ENCODE data around the gene XPR1. TPM values are rescaled to one million over a fixed set of nuclear protein-coding genes. Genes with fewer than 3 reads are reported as not detected.

Gene XPR1
- total RNA-seq, 1 donor from 2014 or later, result 46.7 TPM

GRCh38 chr1:180598333-180598974 is 33.4 kb upstream of the XPR1 start:
- no peaks in the 10 kb centered on the region for H3K36me3 Mint-ChIP-seq (ENCODE audit: low read depth)
- TF ChIP-seq, protein P1, sequence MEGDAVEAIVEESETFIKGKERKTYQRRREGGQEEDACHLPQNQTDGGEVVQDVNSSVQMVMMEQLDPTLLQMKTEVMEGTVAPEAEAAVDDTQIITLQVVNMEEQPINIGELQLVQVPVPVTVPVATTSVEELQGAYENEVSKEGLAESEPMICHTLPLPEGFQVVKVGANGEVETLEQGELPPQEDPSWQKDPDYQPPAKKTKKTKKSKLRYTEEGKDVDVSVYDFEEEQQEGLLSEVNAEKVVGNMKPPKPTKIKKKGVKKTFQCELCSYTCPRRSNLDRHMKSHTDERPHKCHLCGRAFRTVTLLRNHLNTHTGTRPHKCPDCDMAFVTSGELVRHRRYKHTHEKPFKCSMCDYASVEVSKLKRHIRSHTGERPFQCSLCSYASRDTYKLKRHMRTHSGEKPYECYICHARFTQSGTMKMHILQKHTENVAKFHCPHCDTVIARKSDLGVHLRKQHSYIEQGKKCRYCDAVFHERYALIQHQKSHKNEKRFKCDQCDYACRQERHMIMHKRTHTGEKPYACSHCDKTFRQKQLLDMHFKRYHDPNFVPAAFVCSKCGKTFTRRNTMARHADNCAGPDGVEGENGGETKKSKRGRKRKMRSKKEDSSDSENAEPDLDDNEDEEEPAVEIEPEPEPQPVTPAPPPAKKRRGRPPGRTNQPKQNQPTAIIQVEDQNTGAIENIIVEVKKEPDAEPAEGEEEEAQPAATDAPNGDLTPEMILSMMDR (conservative IDR thresholded peaks at IDR 0.05), result no peak
- no peak overlapping the region for H3K27ac Mint-ChIP-seq (ENCODE audit: unreplicated experiment)
- H3K27me3 Mint-ChIP-seq (ENCODE audit: low read depth), result no peaks in the 10 kb centered on the region
- H3K4me1 Mint-ChIP-seq, result peaks cover 27% of the 10 kb centered on the region
- no peak overlapping the region for H3K4me3 Mint-ChIP-seq
- no peaks in the 10 kb centered on the region for H3K9me3 Mint-ChIP-seq
- no peak for DNase-seq (ENCODE audit: low read depth, low spot score)

DNA sequence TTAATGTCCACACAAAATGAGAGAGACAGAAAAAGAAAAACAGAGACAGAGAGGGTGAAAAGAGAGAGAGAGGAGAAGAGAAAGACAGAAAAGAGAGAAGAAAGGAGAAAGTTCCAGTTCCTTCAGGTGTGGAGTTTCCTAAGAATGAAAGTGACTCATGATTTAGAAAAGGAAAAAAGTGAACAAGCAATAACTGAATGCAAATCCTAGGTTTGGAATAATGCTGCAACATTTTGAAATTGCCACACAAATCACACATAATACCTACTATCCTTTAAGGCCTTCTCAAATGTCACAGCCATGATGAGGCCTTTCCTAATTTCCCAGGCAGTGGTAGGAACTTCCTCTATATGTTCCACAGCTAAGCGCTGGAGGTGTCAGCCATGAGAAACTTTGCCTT is 31.5 kb upstream of the XPR1 start:
- Mint-ChIP-seq H3K36me3 (ENCODE audit: low read depth) (no peaks in the 10 kb centered on the region), H3K4me3 (no peak overlapping the region), H3K9me3 (no peaks in the 10 kb centered on the region), H3K27me3 (ENCODE audit: low read depth) (no peaks in the 10 kb centered on the region), H3K4me1 (peaks cover 14% of the 10 kb centered on the region), H3K27ac (ENCODE audit: unreplicated experiment) (no peak overlapping the region)
- TF ChIP-seq, protein P1 (conservative IDR thresholded peaks at IDR 0.05), result no peak
- DNase-seq (ENCODE audit: low read depth, low spot score), result no peak

DNA sequence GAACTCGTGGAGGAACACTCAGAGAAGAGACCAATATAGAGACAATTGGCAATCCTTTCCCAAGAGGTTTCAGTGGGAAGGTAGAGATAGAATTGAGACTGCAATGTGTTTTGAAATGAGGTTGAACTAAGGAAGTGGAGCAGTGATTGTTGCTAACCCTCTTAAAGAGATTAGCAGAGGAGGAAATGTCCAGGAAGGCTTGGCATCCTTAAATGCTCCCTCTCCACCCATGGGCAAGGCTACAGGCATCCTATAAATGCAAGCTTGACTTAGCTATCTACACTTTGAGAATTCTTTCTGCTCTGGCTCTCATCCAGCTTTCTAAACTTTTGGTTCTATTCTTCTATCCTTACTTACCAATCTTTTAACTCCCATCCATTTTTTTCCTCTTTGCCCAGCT is 30.3 kb upstream of the XPR1 start:
- no peak for DNase-seq (ENCODE audit: low read depth, low spot score)
- Mint-ChIP-seq H3K36me3 (ENCODE audit: low read depth) (no peaks in the 10 kb centered on the region), H3K27me3 (ENCODE audit: low read depth) (no peaks in the 10 kb centered on the region), H3K4me1 (peaks cover 24% of the 10 kb centered on the region), H3K27ac (ENCODE audit: unreplicated experiment) (no peak overlapping the region), H3K4me3 (no peak overlapping the region), H3K9me3 (no peaks in the 10 kb centered on the region)
- TF ChIP-seq, protein P1 (conservative IDR thresholded peaks at IDR 0.05), result no peak

GRCh38 chr1:180603223-180603849 is 28.5 kb upstream of the XPR1 start:
- H3K27ac Mint-ChIP-seq (ENCODE audit: unreplicated experiment), result no peak overlapping the region
- peaks cover 3% of the 10 kb centered on the region for H3K9me3 Mint-ChIP-seq
- no peaks in the 10 kb centered on the region for H3K27me3 Mint-ChIP-seq (ENCODE audit: low read depth)
- no peaks in the 10 kb centered on the region for H3K36me3 Mint-ChIP-seq (ENCODE audit: low read depth)
- DNase-seq (ENCODE audit: low read depth, low spot score), result no peak
- no peak overlapping the region for H3K4me3 Mint-ChIP-seq
- TF ChIP-seq, protein P1 (conservative IDR thresholded peaks at IDR 0.05), result no peak
- peaks cover 23% of the 10 kb centered on the region for H3K4me1 Mint-ChIP-seq

GRCh38 chr1:180603850-180604226 is 28.0 kb upstream of the XPR1 start:
- H3K27me3 Mint-ChIP-seq (ENCODE audit: low read depth), result no peaks in the 10 kb centered on the region
- no peaks in the 10 kb centered on the region for H3K36me3 Mint-ChIP-seq (ENCODE audit: low read depth)
- no peak overlapping the region for H3K27ac Mint-ChIP-seq (ENCODE audit: unreplicated experiment)
- H3K4me1 Mint-ChIP-seq, result peaks cover 18% of the 10 kb centered on the region
- H3K9me3 Mint-ChIP-seq, result peaks cover 3% of the 10 kb centered on the region
- DNase-seq (ENCODE audit: low read depth, low spot score), result no peak
- TF ChIP-seq, protein P1 (conservative IDR thresholded peaks at IDR 0.05), result no peak
- H3K4me3 Mint-ChIP-seq, result no peak overlapping the region

All from neural crest cell (in vitro differentiated cells).